ENCODE data around the gene FAM163B.

Gene FAM163B

GRCh38 chr9:133582501-133583045, 26.6 kb downstream of the FAM163B start:
- no peaks in the 10 kb centered on the region for H3F3A ChIP-seq (ENCODE audit: insufficient read depth, low read length)
- H2AFZ ChIP-seq (ENCODE audit: low read length), result no peak overlapping the region
- no peak overlapping the region for H3K4me2 ChIP-seq (ENCODE audit: low read length)
- H3K9ac ChIP-seq (ENCODE audit: low read length), result no peak overlapping the region
- TF ChIP-seq EZH2 (IDR thresholded peaks at IDR 0.05; ENCODE audit: borderline replicate concordance, low read length), result no peak
- TF ChIP-seq, protein P1, sequence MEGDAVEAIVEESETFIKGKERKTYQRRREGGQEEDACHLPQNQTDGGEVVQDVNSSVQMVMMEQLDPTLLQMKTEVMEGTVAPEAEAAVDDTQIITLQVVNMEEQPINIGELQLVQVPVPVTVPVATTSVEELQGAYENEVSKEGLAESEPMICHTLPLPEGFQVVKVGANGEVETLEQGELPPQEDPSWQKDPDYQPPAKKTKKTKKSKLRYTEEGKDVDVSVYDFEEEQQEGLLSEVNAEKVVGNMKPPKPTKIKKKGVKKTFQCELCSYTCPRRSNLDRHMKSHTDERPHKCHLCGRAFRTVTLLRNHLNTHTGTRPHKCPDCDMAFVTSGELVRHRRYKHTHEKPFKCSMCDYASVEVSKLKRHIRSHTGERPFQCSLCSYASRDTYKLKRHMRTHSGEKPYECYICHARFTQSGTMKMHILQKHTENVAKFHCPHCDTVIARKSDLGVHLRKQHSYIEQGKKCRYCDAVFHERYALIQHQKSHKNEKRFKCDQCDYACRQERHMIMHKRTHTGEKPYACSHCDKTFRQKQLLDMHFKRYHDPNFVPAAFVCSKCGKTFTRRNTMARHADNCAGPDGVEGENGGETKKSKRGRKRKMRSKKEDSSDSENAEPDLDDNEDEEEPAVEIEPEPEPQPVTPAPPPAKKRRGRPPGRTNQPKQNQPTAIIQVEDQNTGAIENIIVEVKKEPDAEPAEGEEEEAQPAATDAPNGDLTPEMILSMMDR (IDR thresholded peaks at IDR 0.05; ENCODE audit: low read length), result no peak
- no peaks in the 10 kb centered on the region for H3K9me3 ChIP-seq (ENCODE audit: low read length)
- H3K36me3 ChIP-seq (ENCODE audit: insufficient read depth, low read length), result no peaks in the 10 kb centered on the region
- no peaks in the 10 kb centered on the region for H3K9me2 ChIP-seq (ENCODE audit: low read depth, low read length)
- 0 out of 2 replicates have a peak, but pooled peaks cover 8% of the 10 kb centered on the region for H3K27me3 ChIP-seq (ENCODE audit: insufficient read depth, low read length)
- H4K20me1 ChIP-seq (ENCODE audit: insufficient read depth, low read length), result no peaks in the 10 kb centered on the region
- no peaks in the 10 kb centered on the region for H3K4me1 ChIP-seq (ENCODE audit: insufficient read depth, low read length, severe bottlenecking)
- H3K79me2 ChIP-seq (ENCODE audit: insufficient read depth, low read length), result no peaks in the 10 kb centered on the region
- no peak overlapping the region for H3K4me3 ChIP-seq (ENCODE audit: low read depth, low read length, poor library complexity, severe bottlenecking)
- no peak overlapping the region for H3K27ac ChIP-seq (ENCODE audit: low read depth, low read length, poor library complexity, severe bottlenecking)

- no peaks in the 10 kb centered on the region for H3K9me2 ChIP-seq (ENCODE audit: low read depth, low read length)
- H3K4me1 ChIP-seq (ENCODE audit: insufficient read depth, low read length, severe bottlenecking), result no peaks in the 10 kb centered on the region
- H2AFZ ChIP-seq (ENCODE audit: low read length), result no peak overlapping the region
- no peak overlapping the region for H3K4me2 ChIP-seq (ENCODE audit: low read length)
- H3F3A ChIP-seq (ENCODE audit: insufficient read depth, low read length), result no peaks in the 10 kb centered on the region
- H3K9me3 ChIP-seq (ENCODE audit: low read length), result no peaks in the 10 kb centered on the region
- TF ChIP-seq, protein P1 (IDR thresholded peaks at IDR 0.05; ENCODE audit: low read length), result no peak
- no peak for TF ChIP-seq EZH2 (IDR thresholded peaks at IDR 0.05; ENCODE audit: borderline replicate concordance, low read length)
- no peak overlapping the region for H3K4me3 ChIP-seq (ENCODE audit: low read depth, low read length, poor library complexity, severe bottlenecking)
- H3K79me2 ChIP-seq (ENCODE audit: insufficient read depth, low read length), result no peaks in the 10 kb centered on the region
- H4K20me1 ChIP-seq (ENCODE audit: insufficient read depth, low read length), result no peaks in the 10 kb centered on the region
- H3K27ac ChIP-seq (ENCODE audit: low read depth, low read length, poor library complexity, severe bottlenecking), result no peak overlapping the region
- no peak overlapping the region for H3K9ac ChIP-seq (ENCODE audit: low read length)
- H3K36me3 ChIP-seq (ENCODE audit: insufficient read depth, low read length), result no peaks in the 10 kb centered on the region
- 0 out of 2 replicates have a peak, but pooled peaks cover 8% of the 10 kb centered on the region for H3K27me3 ChIP-seq (ENCODE audit: insufficient read depth, low read length)
These were observed 27.5 kb downstream of the FAM163B start for GRCh38 chr9:133581513-133582343.

DNA sequence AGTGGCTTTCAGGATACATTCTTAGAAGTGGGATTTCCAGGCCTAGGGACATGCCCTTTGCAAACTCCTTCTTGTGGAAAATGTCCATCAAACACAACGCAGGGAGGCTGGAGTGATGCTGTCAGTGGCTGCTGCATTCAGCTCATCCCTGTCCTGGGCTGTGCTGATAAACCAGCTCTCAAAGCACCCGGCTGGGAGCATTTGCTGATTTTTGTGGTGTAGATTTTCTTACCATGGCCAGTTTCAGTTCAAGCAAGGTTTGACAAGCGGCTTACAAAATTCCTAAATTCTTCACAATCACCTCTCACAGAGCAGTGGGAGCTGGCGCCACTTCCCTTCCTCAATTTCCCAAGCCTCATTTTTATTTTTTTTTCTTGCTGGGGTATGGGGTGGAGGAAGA, 28.2 kb downstream of the FAM163B start:
- H3K27me3 ChIP-seq (ENCODE audit: insufficient read depth, low read length), result 0 out of 2 replicates have a peak, but pooled peaks cover 8% of the 10 kb centered on the region
- H3K4me3 ChIP-seq (ENCODE audit: low read depth, low read length, poor library complexity, severe bottlenecking), result no peak overlapping the region
- H2AFZ ChIP-seq (ENCODE audit: low read length), result no peak overlapping the region
- H3K27ac ChIP-seq (ENCODE audit: low read depth, low read length, poor library complexity, severe bottlenecking), result no peak overlapping the region
- H3K9ac ChIP-seq (ENCODE audit: low read length), result no peak overlapping the region
- no peaks in the 10 kb centered on the region for H3K9me2 ChIP-seq (ENCODE audit: low read depth, low read length)
- H4K20me1 ChIP-seq (ENCODE audit: insufficient read depth, low read length), result no peaks in the 10 kb centered on the region
- TF ChIP-seq, protein P1 (IDR thresholded peaks at IDR 0.05; ENCODE audit: low read length), result no peak
- H3K4me1 ChIP-seq (ENCODE audit: insufficient read depth, low read length, severe bottlenecking), result no peaks in the 10 kb centered on the region
- no peaks in the 10 kb centered on the region for H3K79me2 ChIP-seq (ENCODE audit: insufficient read depth, low read length)
- no peaks in the 10 kb centered on the region for H3K36me3 ChIP-seq (ENCODE audit: insufficient read depth, low read length)
- H3F3A ChIP-seq (ENCODE audit: insufficient read depth, low read length), result no peaks in the 10 kb centered on the region
- no peaks in the 10 kb centered on the region for H3K9me3 ChIP-seq (ENCODE audit: low read length)
- no peak overlapping the region for H3K4me2 ChIP-seq (ENCODE audit: low read length)
